ENCODE measurements around the gene KIRREL3.
A peak's percentile ranks its signal among the peaks of the same experiment; 100 is the strongest.

The KIRREL3 gene

DNA sequence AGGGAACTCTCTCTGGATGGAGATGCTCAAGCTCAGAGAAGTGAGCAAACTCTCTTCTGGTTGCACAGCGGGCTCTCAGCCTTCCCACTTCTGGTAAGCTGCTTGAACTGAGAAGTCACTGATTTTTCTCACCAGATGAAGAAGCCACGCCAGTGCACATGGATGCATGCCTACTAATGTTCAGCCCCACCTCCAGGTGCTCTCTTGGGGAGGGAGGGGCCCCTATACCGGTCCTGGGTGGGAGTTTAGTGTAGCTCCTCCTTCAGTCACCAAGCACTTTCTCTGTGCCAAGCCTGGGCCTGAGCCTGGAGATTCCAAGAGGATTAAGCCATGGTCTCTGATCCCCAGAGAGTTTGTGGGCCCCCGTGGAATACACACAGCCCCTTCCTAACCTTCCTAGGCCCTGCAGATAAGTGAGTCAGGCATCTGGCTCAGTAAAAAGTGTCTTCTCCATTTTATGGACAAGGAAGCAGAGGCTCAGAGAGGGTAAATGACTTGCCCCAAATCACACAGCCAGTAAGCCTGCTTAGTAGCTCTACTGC lies 502.9 kb downstream of the KIRREL3 start:
- DNase-seq, result no peak

- no peak for DNase-seq
These were observed 503.8 kb downstream of the KIRREL3 start for GRCh38 chr11:126496576-126497337.

- no peak for DNase-seq
These were observed 505.0 kb downstream of the KIRREL3 start for GRCh38 chr11:126495281-126496220.

GRCh38 chr11:126494831-126495230 lies 505.7 kb downstream of the KIRREL3 start:
- DNase-seq, result no peak

DNA sequence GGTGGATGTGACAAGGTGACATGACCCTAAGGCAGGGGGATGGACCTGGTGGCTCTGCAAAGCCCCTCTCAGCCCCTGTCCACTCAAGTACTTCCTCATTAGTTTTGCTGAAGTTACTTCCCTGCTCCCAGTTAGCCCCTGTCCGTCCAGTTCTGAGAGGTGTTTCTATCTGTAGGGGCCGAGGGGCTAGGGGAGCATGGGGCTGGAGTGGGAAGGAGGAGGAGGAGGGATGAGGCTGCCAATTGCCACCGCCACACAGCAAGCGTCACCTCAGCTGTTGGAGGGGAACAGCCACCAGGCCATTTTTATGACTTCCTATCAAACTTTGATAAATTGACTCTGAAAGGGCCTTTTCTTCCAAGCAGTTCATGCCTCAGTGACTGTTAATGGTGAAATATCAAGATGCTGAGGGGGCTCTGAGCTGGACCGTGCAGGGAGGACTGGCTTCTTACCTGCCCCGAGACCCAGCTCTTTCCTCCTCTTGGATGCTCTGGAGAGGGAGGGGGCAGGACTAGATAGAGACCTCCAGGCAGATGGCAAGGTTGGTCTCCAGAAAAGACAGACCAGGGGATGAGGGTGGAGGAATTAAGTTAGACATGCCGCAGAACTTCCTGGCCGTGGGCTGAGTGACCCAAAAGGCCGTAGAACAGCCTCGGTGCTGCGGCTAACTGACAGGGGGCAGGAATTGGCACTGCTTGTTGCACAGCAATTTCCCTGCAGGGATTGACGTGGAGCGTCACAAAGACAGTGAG lies 508.1 kb downstream of the KIRREL3 start:
- DNase-seq, result no peak

DNA sequence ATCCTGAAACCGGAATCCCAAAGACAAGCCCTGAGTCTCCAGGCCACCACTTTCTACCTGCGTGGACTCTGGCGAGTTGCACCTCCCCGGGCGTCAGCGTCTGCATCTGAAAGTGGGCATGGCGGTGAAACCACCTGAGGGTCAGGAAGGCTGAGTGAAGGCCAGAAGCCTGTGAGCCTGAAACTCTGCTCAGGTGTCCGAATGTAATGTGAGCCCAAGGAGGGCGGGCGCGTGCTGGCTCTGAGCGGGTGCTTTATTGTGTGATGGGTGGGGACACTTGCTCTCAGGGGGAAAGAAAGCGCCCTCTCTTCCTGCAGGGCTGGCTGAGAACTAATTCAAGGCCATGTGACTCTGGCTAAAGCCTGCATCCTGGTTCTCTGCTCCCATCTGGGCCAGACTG lies 509.5 kb downstream of the KIRREL3 start:
- no peak for DNase-seq

DNA sequence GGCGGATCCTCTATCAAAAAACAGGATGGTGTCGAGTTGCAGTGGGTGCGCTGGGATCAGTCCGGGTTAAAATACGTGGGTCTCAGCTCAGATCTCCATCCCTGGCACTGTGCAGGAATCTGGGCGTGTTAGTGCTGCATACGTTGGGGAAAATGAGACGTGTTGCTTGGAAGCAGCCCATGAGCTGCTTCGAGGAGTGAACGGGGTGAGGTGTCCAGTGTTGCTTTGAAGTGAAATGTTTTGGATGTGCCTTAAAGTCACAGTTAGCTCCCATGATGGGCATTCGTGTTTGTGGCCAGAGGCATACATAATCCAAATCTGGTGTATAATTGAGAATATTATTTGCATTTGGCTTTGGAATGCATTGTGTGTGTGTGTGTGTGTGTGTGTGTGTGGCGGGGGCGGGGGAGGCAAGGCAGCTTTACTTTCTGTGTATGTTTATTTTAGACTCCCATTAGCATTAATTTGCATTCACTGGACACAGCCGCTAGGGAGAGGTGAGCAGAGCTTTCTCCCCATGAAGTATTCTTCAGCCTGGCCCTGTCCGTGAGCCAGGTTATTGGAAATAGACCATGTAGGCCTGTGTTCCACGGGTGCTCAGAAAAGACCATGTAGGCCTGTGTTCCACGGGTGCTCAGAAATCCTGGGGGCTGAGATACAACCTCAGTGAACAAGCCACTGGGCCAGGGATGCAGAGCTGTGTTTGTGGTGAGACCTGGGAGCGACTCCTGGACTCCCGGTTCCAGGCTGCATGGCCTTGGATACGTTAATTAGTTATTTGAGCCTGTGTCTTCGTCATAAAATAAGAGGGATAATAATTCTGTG lies 510.5 kb downstream of the KIRREL3 start:
- no peak for DNase-seq

DNA sequence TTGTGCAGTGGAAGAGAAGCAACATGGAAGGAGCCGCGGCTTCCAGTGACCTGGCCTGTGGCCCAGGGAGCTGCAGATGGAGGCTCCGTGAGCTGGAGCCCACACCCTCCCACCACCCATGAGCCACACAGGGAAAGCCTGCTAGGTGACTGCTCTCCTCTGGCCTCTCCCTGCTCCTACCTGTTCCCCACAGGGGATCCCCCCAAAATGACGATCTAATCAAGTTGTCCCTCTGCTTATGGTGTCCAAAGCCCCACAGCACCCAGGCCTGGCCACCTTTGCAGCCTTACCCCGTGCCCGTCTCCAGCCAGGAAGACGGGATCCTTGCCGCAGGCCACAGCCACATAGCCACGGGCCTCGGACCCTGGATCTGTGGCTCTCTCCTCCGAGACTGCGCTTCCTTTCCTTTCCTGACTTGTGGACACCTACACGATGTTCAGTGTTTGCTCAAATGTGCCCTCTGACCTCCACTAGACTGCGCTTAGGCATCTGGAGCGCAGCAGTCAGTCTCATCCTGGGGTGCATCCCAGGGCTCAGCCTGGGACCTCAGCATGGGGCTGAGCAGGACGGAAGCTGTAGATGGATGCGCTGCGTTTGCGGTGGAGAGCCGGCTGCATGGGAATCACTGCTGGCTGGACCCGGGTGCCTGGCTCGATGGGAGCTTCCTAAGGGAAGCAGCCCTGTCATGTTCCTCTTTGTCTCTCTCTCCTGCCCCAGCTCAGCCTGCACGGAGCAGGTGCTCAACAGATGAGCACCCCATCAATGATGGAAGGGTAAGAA lies 511.8 kb downstream of the KIRREL3 start:
- DNase-seq, result no peak

- no peak for DNase-seq
These were observed 512.9 kb downstream of the KIRREL3 start for GRCh38 chr11:126487711-126488110.

- DNase-seq, result no peak
These were observed 514.5 kb downstream of the KIRREL3 start for GRCh38 chr11:126485986-126486635.

DNA sequence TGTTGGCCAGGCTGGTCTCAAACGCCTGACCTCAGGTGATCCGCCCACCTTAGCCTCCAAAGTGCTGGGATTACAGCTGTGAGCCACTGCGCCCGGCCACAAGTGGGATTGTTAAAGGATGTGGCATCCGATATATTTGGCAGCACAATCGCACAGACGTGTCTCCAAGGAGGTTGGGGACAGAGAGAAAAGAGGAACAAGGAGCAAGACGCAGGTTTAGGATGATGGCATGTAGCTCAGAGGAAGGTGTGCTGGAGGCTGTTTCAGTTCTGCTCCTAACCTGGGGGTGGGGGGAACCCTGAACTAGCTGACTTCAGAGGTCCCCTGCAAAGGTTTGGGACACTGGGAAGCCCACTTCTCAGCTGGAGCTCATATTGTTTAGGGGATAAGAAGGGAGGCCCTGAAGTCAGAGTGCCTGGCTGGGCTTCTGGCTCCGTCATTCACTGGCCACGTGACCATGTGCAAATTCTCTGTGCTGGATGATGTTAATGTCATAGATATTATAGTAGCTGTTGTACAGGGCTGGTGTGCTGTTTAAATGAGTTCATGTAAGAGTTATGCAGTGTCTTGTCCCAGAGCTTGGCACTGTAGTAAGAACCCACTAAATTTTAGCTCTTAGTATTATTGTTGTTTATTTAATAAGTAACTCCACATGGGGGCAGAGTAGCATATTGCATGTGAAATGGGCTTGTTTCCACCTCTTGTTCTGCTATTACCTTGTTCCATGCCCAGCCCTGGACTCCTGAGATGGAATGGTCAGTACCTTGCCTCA lies 515.4 kb downstream of the KIRREL3 start:
- DNase-seq, result no peak

DNA sequence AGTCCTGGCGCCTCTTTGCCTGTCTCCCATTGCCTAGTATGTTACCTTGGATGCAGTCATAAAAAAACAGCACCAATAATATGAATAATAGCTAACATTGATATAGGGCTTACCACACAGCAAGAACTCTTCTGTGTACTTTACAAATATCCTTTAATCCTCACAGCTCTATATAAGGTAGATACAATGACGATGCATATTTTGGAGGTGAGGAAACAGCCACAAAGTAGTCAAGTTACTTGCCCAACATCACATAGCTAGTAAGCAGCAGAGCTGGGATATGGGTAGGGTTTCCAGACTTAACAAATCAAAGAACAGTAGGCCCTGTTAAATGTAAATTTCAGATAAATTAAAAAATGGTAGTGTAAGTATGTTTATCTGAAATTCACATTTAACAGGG lies 516.3 kb downstream of the KIRREL3 start:
- DNase-seq, result no peak

DNA sequence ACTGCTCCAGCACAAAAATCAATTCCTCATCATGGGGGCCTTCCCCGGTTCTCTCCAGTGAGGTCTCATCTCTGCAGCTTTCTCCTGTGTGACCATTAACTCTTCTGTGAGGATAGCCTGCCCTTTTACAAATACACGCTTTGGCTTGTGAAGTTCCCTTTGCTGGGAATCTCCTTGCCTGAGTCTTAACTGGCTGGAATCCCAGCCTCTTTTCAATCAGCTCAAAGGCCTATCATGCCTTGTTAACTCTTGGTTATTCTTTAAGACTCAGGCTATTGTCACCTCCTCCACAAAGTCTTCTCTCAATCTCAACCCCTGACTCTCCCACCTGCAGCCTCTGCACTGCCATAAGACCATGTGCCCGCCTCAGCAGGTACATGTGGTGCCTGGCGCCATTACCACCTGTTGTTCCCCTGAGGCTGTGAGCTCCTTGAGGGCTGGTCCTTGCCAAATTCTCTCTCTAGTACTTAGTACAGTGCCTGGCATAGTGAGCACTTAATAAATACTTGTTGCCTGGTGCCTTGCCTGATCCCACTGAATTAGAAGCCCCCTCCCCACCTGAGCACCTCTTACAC lies 516.9 kb downstream of the KIRREL3 start:
- DNase-seq, result no peak

DNA sequence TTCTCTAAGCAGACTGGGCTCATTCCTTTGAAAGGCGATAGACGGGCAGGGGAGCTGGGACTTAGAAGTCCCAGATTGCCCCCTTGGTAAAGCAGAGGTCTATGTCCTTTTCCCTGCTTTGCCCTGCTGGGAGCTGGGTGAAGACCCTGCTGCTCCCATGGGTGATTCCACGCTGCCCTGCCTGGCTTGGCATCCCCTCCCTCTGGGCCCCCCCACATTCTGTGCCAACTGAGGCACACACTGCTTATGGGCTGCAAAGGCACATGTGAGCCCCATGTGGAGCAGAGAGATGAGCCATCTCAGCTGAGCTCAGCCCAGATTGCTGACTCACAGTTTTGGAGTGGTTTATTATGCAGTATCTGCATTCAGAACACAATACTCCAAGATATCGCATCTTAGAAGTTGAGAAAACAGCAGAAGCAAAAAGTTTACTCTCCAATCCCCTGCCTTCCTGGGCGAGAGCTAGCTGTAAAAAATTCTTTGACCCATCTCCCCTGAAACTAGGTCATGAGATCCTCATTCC lies 517.9 kb downstream of the KIRREL3 start:
- no peak for DNase-seq

DNA sequence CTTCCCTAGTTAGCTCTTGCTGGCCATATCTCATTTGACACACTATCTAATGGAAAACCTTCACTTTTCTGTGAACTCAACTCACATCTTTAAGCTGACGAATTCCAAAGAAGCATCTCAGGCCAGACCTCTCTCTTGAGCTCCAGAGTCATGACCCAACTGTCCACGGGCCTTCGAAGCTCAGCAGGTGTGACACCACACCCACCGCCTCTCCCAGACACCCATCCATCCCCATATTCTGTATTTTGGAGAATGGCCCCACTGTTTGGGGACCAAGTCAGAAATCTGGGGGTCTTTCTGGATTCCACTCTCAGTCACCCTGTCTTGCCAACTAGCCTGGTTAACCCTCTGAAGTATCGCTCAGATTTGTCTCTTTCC lies 519.3 kb downstream of the KIRREL3 start:
- DNase-seq, result no peak

- DNase-seq, result peak; percentile 74 to 76
These were observed 519.9 kb downstream of the KIRREL3 start for GRCh38 chr11:126480410-126481302.

DNA sequence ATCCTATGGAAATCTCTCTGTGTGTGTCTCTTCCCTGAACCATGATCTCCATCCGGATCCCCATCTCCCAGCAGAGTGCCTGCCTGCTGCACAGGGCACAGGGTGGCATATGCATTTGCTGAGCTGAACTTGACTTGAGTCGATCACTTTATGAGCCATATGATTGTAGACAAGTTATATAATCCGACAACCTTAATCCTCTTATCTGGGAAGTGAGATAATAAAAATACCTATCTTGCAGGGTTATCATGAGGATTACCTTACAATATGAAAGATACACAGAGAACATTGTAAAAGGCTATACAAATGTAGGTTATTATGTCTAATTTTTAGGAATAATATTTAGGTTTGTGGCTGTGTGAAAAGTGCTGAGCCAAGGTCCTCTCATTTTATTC lies 520.6 kb downstream of the KIRREL3 start:
- DNase-seq, result no peak
